ENCODE data around the gene EZR.
A peak's percentile ranks its signal among the peaks of the same experiment; 100 is the strongest.

EZR gene

DNA sequence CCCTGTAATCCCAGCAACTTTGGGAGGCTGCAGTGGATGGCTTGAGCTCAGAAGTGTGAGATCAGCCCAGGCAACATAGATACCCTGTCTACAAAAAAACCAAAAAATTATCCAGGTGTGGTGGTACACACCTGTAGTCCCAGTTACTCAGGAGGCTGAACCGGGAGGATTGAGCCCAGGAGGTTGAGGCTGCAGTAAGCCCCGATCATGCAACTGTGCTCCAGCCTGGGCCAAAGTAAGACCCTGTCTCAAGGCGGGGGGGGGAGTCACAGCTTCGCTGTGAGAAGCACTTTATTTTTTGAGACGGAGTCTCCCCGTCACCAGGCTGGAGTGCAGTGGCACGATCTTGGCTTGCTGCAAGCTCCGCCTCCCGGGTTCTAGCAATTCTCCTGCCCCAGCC, 54.2 kb downstream of the EZR start:
- Histone ChIP-seq H3K27ac (no peak overlapping the region), H3K4me3 (no peak overlapping the region)
- TF ChIP-seq, protein P1, sequence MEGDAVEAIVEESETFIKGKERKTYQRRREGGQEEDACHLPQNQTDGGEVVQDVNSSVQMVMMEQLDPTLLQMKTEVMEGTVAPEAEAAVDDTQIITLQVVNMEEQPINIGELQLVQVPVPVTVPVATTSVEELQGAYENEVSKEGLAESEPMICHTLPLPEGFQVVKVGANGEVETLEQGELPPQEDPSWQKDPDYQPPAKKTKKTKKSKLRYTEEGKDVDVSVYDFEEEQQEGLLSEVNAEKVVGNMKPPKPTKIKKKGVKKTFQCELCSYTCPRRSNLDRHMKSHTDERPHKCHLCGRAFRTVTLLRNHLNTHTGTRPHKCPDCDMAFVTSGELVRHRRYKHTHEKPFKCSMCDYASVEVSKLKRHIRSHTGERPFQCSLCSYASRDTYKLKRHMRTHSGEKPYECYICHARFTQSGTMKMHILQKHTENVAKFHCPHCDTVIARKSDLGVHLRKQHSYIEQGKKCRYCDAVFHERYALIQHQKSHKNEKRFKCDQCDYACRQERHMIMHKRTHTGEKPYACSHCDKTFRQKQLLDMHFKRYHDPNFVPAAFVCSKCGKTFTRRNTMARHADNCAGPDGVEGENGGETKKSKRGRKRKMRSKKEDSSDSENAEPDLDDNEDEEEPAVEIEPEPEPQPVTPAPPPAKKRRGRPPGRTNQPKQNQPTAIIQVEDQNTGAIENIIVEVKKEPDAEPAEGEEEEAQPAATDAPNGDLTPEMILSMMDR (IDR thresholded peaks at IDR 0.05), result no peak
- peak; percentile 52 for DNase-seq (ENCODE audit: low spot score)

- Histone ChIP-seq H3K4me3 (no peak overlapping the region), H3K27ac (peak overlapping the region in 1 of 2 donors; percentile 58)
- DNase-seq (ENCODE audit: low spot score), result no peak
- TF ChIP-seq, protein P1 (IDR thresholded peaks at IDR 0.05), result no peak
Measured at GRCh38 chr6:158764183-158764849, 54.9 kb downstream of the EZR start.

DNA sequence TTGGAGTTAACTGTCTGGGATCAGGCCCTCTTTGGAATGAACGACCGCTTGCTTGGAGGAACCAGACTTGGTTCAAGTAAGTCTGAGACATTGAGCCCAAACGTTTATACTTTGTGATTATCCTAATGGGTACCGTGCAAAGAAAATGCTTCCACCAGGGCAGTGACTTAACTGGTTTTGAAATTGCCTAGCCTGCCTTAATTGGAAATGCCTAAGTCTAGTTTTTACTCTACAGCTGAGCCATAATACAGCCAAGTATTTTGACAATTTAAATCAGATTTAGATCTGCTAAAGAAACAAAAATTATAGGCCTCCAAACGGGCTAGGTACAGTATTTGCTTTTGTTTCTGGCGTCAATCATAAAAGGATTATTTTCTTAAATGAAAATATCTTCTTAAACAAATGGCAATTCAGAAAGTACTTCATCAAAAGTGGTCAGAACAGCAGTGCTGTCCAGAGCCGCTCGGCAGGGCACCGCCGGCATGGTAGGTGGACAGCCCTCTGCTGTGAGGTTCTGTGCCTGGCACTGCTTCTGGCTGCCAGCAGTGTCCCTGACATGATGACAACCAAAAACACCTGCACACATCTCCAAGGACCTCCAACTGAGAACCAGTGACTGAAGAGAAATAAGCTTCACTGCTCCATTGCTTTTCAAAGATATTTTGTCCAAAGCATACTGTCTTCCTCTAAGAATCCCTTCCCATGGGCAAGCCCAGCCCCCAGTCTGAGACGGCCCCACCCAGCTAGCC, 55.6 kb downstream of the EZR start:
- DNase-seq (ENCODE audit: low spot score), result peak; percentile 68
- no peak overlapping the region for H3K4me3 ChIP-seq
- H3K27ac ChIP-seq, result peak overlapping the region in 1 of 2 donors; percentile 58
- TF ChIP-seq, protein P1 (IDR thresholded peaks at IDR 0.05), result no peak

DNA sequence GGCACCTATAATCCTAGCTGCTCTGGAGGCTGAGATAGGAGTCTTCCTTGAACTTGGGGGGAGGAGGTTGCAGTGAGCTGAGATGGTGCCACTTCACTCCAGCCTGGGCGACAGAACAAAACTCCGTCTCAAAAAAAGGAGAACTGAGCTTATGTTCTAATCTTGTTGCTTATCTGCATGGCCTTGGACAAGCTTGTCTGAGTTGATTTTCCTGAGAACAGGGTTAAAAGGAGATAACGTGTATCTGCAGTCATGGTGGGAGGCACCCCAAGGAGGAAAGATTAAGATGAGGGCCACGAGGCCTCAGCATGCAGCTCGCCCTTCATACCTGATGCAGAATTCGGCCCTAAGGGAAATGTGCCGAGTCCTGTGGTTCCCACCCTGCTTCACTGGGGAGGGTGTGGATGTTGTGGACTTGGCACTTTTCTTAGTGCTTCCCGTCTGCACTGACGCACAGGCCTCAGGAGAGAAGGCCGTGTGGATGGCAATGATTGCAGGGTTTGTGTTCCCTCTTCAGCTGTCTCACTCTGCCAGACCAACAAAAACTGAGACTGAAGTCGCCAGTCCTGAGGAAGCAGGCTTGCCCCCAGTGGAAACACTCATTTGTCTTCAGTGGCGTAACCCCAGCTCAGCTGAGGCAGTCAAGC, 56.3 kb downstream of the EZR start:
- TF ChIP-seq, protein P1 (IDR thresholded peaks at IDR 0.05), result no peak
- peak; percentile 72 for DNase-seq (ENCODE audit: low spot score)
- Histone ChIP-seq H3K4me3 (no peak overlapping the region), H3K27ac (peak overlapping the region in 1 of 2 donors; percentile 58)

DNA sequence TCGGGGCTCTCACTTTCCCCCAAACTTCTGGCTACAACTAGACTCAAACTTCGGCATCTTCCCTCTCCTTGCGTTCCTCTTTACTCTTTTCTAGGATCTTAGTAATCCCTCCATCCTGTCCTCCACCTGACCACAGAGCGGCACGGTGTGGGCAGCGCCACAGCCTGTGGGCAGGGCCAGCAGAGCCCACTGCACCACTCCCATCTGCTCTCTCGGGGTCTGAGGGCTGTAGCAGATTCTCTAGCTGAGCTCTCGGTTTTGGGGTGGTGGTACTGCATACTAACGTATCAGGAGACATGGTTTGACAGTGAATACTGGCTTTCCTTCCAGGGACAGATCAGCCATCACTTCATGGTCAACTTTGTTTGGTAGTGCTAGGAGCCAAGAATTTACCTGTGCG, 57.4 kb downstream of the EZR start:
- no peak overlapping the region for H3K4me3 ChIP-seq
- no peak overlapping the region for H3K27ac ChIP-seq
- DNase-seq (ENCODE audit: low spot score), result peak; percentile 67
- TF ChIP-seq, protein P1 (IDR thresholded peaks at IDR 0.05), result no peak

- Histone ChIP-seq H3K4me3 (no peak overlapping the region), H3K27ac (no peak overlapping the region)
- TF ChIP-seq, protein P1 (IDR thresholded peaks at IDR 0.05), result no peak
- peak; percentile 67 for DNase-seq (ENCODE audit: low spot score)
Measured at GRCh38 chr6:158760618-158761250, 58.4 kb downstream of the EZR start.

Data from coronary artery (tissue), 2 donors.